Measurements from ENCODE around the gene EPS8.

- TF ChIP-seq POLR2AphosphoS5 (IDR thresholded peaks at IDR 0.05; ENCODE audit: low read depth, low read length) (no peak), CTCF (IDR thresholded peaks at IDR 0.05) (no peak), YY1 (IDR thresholded peaks at IDR 0.05; ENCODE audit: low read depth) (no peak), SIN3A (IDR thresholded peaks at IDR 0.05; ENCODE audit: borderline replicate concordance, low read depth, low read length) (no peak), JUND (IDR thresholded peaks at IDR 0.05) (no peak), RXRA (IDR thresholded peaks at IDR 0.05; ENCODE audit: borderline replicate concordance, low read depth) (no peak), GABPA (IDR thresholded peaks at IDR 0.05; ENCODE audit: low read depth) (no peak), EP300 (IDR thresholded peaks at IDR 0.05; ENCODE audit: borderline replicate concordance in 1 of 2, low read depth in 1 of 2, low read length in 1 of 2) (no peak), CHD2 (IDR thresholded peaks at IDR 0.05; ENCODE audit: low read length, partially characterized antibody) (no peak), SMC3 (IDR thresholded peaks at IDR 0.05; ENCODE audit: low read depth, low read length) (no peak)
- TF ChIP-seq, protein P1, sequence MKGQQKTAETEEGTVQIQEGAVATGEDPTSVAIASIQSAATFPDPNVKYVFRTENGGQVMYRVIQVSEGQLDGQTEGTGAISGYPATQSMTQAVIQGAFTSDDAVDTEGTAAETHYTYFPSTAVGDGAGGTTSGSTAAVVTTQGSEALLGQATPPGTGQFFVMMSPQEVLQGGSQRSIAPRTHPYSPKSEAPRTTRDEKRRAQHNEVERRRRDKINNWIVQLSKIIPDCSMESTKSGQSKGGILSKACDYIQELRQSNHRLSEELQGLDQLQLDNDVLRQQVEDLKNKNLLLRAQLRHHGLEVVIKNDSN (IDR thresholded peaks at IDR 0.05; ENCODE audit: borderline replicate concordance, low read depth) = no peak
Observed at GRCh38 chr12:15782667-15783066, 6.5 kb downstream of the EPS8 start.

Data from SK-N-SH (cell line).